Erythroblast (primary cell): ENCODE measurements around the gene CSRP1.

Experiments used
- GATA1 ChIP-seq: IDR thresholded peaks from 2 replicates; pipeline ENCODE4 v1.6.1; 2011; ENCODE audit warnings: low read depth, mild to moderate bottlenecking, control low read depth, low read length, moderate library complexity
- POLR2A ChIP-seq: IDR thresholded peaks from 2 replicates; pipeline ENCODE4 v1.6.1; 2011; ENCODE audit warnings: mild to moderate bottlenecking, low read length

GRCh38 chr1:201510734-201511133, 3.8 kb upstream of the CSRP1 start:
- no peak for TF ChIP-seq POLR2A
- no peak for TF ChIP-seq GATA1
